GM18519 (cell line): ENCODE results near the gene ATP8B4.

Source experiments
- ATAC-seq: cut with Tn5 transposase; IDR thresholded peaks from one replicate; pipeline ENCODE4 v1.9.1; 2021; ENCODE audit warnings: mild to moderate bottlenecking, moderate library complexity; ENCODE audit not compliant: unreplicated experiment, low FRiP score

Gene ATP8B4

DNA sequence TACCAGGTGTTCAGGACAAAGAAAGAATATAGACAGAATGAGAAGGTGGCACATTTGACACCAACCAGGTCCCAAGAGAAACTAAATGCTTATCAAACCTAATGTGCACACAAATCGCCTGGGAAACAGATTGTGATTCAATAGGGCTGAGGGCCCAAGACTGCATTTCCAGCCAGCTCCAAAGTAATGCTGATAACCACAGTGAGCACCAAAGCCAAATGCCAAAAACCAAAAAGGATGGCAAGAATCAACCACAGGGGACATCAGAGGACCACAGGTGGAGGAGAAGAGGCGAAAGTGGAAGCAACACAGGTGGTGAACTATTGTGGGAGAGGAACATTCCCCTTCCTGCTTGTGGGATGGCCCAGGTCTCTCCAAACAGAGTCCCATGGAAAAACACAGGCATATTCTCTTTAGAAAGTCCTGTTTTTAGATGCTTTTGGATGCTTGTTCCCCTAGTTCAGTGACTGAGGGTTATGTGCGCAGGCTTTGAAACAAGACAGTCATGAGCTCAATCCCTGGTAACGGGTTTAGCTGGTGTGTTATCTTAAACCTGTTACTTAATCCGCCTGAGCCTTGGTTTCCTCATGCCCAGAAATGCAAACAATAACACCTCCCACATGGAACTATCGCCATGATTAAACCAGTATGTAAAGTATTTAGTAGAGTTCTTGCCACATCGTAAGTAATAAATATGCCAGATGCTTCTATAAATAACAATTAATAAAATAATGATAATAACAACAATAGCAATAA lies 241.7 kb downstream of the ATP8B4 start:
- ATAC-seq: no peak

DNA sequence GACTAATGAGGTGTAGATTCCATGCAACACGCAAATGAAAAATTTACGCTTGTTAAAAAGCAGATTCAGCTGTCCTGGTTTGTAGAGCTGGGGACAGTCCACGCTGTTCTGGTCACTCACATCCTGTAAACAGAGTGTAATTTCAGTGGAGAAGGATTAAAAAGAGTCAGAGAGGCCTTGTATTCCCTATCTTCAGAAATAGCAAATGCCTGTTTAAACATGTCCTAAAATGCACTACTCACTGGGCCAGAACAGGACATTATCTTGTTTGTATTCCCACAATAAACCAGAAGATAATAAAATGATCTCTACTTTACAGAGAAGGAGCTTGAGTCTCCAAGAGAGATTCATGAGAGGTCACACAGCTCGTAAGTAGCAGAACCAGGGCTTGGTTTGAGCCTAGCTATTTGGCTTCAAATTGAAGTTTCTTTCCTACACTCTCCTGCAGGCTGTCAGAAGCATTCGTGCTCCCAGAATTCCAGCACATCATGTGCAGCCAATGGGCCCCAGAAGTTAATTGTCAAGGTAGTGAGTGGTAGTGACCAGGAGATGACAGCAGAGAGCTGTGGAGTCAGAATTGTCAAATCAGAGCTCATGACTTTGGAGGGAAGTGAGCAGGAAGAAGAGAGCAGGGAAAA lies 242.5 kb downstream of the ATP8B4 start:
- ATAC-seq: no peak

DNA sequence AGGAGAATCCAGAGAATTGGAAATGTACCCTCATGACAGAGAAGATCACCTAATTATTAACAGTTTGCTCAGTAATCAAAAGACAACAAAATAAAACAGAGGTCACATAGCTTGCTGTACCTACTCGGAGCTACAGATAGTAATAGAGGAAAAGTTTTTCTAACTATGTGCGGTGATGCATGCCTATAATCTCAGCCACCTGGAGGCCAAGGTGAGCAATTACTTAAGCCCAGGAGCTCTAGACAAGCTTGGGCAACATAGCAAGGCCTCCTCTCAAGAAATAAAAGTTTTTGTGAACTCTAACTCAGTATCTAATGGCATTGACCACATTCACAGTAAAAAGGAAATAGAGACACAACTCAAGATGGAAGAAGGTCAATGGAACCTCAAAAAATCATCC lies 243.6 kb downstream of the ATP8B4 start:
- ATAC-seq: peak; percentile 57

DNA sequence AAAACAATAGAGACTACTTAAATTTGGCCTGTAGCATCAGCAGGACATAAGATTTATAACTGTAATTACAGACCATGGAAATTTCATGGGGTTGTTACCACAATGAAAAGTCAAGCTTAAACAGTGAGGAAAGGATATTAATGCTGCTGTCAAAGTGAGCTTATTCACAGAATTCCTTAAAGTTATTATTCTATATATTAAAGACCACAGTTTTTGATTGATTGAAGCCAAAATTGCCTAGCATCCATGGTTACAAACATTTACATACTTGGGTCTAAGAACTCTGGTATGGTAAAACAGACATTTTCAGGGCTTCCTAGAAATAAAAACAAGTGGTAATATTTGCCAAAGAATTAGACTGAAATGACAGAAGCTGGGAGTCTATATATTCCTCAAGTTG lies 248.6 kb downstream of the ATP8B4 start:
- ATAC-seq: no peak

DNA sequence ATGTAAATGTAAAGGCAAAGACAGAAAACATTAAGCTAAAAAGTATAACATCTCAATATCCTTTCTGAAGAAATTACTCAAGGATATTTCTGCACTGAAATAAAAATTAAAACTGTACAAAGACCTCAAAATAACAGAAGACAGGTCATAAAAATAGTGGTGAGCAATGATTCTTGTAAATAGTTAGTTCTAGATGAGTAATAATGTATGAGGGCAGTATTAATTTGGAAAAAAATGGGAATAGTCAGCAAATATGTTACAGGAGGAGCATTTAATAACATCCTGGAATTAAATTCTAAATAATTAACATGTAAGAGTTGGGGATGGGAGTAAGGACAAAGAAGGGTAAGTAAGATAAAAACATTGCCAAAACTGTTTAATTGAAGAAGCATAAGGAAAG lies 250.7 kb downstream of the ATP8B4 start:
- no peak for ATAC-seq

DNA sequence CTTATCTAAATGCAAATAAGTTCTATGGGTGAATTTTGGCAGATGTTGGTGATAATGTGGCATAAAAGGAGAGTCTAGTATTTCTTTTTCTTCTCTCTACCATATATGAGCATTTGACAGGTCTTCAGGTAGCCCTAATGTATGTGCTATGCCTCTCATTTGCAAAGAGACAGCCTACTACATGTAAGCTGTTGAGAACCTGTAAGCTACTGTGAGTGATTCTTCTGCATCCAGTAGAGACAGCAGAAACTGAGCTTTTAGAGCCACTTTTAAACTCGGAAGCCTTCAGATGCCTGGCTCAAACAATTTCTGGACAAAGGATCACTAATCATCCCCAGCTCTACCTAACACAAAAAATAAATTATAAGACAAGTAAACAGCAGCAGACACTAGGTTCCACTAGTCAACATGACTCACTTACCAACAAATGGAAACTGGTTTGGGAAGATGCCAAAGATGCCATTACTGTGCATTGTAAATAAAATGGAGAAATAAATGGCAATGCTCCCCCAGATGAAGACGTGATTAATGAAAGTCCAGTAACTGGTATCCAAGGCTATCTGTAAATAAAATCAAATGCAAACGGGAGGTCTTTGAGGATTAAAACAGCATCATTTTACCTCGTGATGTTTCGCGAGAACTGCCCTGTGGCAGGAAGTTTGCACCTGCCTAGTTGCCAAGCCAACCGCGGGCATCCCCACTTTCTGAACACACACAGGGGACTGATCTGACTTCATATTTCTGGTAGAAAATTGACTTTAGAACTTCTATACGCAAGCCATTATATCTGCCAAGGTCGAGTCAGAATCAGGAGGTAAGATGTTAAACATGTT lies 252.9 kb downstream of the ATP8B4 start:
- no peak for ATAC-seq

DNA sequence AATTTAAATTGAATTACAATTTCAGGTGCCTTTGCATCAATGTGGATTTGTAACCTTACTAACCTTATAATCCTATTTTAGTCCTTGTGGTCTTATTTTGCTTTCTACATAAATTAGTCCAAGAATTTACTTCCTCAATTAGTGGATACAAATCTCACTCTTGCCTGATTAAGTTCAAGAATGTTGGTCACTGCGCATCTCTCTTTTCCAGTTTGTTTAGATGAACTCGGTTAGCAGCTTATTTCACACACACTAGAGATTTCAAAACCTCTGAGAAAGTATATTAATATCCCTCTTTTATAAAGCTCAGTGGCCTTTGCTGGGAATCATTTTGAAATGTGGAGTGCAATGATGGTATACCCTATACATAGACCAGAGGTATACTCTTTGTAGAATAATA lies 254.8 kb downstream of the ATP8B4 start:
- no peak for ATAC-seq

DNA sequence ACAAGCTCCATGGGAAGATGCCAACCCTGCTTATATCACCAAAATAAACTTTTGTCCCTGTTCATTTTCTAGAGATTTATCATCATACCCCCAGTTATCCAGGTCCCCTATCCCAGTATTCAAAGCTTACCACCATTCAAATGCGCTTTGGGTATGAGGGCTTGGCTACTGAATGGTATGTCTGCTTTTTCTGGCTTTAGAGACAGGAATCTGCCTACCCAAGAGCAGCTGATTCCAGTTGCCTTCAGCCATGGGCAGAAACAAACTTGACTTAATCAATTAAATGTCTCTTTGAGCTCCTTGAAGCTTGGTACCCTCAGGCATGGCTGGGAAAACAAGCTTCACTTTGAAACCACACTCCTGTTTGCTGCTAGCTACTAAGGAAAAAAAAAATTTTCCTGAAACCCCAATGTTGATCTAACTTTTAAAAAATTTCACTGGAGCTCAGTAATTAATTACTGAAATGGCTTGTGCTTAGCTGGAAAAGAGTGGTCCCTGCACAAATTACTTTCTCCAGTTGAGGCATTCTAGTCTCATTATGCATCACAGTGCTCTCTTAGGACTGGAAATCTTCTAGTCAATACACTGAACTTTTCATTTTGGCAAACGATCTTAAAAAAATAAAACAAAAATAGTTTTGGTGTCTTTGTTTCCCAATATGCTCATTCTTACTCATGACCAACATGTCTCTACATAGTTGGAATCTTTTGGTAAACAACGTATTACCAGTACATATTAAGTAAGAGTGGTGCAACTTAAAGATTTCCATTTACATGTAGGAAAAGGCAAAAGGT lies 255.4 kb downstream of the ATP8B4 start:
- no peak for ATAC-seq

DNA sequence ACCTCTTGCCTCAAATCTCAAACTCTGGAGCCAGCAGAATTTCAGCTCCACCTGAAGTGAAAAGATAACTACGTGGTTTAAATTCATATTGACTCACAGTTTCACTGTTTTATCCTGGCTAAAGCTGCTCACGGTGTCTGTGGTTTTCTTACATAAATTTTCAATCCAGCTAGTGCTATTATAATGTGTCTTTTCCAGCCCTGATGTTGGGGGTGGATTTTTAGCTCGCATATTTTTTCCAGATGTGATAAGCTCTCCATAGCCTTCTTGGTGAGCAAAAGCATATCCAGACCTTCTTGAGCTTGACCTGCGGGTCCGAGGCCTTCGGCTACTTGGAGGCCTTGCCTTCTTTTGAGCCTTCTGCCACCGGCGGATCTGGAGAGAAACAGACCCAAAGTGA lies 258.9 kb downstream of the ATP8B4 start:
- ATAC-seq: no peak

DNA sequence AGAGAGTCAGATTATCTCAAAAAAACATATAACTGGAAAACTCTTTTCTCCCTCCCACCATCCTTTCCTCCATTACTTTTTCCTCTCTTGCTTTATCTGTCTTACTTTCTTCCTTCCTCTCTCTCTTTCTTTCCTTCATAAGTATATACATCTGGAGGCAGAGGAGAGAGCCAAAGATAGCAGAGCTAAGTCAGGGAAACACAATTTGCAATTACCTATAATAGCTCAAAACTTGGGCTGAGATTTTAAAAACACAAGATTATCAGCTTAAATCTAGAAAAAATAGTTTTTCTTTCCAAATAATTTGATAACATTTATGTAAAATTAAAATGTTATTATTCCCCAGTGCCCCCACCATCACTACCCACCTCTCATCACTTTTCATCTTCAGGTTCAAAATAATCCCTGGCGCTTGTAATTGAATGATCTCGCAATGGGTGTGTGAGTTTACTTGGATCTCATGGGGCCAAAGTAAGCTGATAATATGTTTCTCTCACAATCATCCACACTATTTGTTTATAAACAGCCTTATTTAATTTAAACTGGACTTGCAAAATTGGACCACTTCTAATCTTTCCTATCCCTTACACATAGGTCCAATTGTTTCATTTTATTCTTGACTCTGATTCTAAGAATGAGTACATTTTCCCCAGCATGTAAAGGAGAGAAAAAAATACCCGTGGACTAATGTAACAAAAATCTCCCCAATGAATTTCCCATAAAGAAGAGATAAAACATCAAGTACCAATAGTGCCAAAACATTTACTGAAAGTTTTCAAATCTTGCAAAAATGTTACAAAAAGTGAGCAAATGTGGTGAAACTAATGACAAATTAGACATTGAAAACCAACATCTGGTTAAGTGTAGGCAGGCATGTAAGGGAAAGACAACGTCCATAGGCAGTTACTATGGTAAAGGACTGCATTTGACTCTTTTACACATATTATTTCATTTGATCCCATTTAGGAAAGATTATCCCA lies 261.2 kb downstream of the ATP8B4 start:
- no peak for ATAC-seq

DNA sequence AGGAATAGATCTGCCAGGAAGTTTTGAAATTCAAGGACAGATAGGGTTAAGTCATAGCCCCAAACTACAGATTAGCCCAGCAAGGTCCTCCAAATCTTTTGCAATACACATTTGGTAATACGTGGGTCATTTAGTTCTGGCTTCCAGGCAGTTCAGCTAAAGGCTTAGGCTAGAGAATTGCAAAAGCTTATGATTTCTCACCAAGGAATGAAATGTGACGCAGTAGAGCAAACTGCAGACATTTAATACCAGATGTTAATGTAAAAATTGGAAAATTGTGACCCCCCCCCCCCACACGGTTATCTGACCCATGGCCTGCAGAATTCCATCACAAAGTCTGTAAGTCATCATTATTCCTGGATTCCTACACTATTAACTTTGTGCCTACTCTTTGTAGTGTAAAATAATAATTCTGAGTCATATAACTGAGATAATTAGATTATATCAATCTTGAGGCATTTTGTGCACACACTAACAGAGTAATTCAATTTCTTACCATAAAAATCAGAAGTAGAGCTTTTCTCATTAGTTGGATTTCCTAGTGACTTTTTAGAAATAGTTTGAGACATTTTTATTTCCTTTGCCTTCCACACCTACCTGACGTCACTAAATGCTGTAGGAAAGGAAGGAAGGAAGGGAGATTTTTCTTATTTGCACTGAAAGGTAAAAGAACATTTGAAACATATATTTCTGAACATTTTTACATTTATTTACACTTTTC lies 263.0 kb downstream of the ATP8B4 start:
- ATAC-seq: no peak

DNA sequence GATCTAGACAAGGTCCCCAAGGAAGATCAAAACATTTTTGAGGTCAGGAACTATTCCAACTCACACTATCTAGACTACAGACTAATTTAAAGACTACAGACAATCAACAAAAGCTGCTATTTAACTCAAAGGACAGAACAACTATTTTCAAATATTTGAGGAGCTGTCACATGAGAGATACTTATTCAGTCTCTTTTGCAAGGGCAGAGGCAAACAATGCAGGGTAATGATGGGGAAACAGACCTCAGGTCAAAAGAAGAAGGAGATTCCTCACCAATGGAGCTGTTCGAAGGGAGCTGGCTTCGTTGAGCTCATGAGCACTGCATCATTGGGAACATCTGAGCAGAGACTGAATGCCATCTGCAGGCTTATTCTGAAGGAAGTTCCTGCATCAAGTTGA lies 266.3 kb downstream of the ATP8B4 start:
- no peak for ATAC-seq

DNA sequence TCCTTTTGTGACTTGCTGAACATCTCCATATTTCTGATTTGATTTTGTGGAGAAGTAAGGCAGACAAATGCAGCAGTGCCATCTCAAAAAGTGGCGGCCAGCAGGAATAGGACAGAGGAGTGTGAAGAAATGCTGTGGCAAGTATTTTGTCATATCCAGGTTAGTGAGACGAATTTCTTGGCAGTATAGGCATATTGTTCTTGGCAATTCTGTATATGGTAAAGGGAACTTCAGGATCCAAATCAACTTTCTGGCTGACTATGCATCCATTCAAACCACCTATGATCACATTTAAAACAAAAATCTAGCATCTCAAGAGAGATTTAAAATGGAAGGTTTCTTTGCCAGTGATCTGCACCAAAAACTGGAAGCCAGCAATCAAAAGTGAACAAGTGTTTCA lies 270.2 kb downstream of the ATP8B4 start:
- ATAC-seq: no peak

DNA sequence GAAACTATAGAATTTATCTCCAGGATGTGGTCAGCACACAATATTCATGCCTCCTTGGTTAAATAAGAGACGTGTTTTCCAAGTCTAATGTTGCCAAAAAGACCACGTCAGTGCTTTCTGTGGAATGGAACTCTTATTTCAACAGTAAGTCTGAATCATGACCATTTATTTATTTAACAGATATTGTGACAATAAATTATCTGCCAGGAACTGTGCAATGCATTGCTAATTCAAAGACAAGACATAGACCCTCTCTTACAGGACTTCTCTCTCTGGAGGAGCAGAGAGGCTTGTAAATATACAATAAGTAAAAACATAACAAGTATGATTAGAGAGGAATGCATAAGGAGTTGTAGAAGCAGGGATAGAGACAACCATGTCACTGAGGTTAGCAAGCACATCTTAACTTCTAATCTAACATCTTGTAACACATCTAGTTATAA lies 270.7 kb downstream of the ATP8B4 start:
- no peak for ATAC-seq

DNA sequence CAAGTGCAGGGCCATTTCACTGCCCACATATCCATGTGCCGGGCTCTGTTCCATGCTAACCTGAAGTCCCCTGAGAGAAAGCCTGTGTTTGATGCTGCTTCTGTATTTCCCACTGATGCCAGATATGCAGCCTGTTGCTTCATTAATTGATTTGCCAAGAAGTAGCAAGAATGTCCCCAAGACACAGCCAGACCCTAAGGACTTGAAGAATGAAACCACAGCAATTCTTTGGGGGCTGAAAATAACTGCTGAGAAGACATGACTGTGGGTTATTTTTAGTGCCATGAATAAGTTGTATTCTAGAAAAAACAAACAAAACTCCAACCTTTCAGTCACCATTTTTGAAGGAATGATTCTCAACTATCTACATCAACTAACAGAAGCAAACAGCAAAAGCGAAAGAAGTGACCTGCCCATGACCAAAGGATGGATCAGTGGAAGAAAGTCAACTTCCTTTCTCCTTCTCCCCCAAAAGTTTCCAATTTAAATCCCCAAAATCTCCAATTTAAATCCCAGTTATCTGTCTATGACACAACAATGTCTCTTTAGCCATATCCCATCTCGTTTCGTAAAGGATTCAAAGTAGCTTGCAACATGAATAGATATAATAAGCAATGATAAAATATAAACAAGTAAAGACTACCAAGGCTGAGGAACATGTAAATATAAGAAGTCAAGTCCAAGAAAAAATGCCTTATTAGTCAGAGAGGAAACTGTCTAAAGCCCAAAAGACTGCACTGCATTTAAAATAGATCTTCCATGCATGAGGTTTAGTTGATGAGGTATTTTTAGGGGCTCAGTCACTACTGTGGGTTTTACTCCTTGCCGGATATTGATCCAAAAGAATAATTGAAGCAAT lies 271.4 kb downstream of the ATP8B4 start:
- ATAC-seq: no peak

DNA sequence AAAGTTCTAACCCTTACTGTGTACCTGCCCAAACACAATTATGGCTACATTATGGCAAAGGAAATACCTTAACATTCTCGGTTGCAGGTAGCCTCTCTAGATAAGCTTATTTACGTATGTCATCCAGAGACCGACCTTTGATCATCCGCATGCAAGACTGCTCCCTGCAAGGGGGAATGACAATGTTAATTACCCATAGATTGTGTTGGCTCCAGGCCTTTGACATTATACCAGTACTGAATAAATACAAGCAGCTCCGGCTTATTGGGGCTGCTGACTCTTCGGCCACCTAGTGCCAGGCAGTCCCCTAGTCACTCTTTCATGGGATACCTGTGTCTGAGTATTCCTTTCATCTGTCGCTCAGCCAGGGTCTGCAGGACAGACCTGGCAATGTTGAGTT lies 274.6 kb downstream of the ATP8B4 start:
- ATAC-seq: no peak

DNA sequence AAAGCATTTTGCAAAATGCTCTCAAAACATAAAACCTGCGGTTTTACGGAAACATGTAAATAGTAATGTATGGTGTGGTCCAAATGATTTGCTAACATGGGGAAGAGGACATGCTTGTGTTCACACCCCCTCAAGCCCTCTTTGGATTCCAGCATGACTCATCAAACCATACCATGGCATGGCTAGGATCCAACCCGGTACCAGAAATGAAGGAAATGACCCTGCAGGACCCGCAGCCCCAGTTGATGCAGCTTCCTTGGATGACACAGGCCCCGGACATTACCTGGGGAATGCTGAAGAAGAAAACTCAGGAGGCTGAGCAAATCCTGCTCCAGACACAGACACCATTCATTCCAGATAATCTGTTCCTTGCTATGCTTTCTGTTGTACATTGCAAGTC lies 275.3 kb downstream of the ATP8B4 start:
- ATAC-seq: no peak
